GM21529 (cell line): ENCODE results near the gene MORN5.

Experiments
- ATAC-seq: cut with Tn5 transposase; IDR thresholded peaks from one replicate; pipeline ENCODE4 v1.9.1; 2021; ENCODE audit not compliant: unreplicated experiment

Gene MORN5

DNA sequence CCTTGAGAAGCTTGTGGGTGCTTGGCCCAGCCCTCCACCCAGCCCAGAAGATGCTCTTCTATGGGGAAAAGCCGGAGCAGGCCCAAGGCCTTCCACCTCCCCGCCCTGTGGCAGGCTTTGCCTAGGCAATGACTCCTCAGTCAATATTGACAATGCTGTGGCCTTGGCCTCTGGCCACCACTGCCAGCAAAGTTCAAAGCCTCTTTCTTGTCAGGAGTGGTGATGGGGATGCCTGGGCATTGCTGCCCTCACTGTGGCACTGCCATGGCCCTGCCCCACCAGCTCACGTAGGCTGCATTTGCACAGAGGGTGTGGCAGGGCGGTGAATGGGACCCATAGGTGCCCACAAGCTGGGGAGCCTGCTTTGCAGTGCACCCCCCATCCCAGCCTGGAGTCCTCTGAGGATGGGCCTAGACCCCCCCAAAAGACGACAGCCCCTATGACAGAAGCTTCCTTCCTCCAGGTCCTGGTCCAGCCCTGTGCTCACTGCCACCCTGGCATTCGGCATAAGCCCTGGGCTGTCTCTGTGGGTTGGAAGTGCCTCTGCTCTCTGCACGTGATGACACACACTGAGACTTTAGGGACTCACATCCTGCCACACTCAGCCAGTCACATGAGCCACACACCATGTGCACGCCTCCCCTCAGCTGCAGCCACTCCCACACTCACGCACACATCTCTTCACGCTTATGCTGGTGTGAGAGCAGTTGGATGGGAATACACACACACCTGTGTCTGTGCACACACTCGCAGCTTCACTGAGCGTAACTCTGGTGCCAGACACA, 31.1 kb downstream of the MORN5 start:
- no peak for ATAC-seq

DNA sequence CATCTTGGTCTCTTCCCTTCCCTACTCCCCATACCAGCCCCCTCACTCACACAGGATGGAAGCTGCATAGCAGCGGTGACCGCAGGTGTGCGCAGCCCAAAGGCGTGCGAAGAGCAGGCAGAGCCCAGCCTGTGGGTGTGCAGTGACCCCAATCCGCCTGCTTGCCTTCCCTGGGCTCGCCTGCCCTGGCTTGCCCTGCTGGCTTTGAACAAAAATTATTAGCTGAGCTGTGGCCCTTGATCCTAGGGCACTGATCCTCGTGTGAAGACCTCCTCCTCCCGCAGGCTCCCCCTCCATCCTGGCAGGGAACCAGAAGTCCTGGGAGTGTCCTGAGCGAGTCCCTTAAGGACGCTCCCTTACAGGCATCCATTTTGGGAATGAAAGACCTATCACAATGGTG, 31.9 kb downstream of the MORN5 start:
- no peak for ATAC-seq

DNA sequence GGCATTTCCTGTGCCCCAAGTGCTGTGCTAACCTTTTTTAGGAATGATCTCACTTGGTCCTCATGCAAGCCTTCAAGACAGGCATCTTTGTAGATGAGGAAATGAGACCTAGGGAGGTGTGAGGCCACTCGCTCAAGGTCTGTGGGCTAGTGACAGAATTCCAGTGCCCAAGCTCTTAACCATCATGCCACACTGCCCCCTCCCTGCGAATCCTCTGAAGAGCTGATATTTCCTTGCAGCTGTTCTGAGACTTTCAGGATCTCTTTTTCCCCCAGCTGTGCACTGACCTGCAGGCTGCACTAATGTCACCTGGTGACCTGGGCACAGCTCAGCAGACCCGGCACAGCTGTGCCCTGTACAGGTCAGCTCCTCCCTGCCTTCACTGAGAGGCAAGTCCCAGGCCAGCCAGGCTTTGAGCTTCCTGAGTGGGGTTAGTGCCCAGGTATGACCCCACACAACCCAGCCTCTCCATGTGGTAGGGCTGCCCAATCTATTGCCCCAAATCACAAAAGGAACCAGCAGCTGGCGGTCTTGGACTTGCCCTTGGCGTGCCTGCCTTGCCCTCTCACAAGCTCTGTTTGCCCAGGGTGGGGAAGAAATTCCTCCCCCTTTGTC, 32.7 kb downstream of the MORN5 start:
- ATAC-seq: no peak

DNA sequence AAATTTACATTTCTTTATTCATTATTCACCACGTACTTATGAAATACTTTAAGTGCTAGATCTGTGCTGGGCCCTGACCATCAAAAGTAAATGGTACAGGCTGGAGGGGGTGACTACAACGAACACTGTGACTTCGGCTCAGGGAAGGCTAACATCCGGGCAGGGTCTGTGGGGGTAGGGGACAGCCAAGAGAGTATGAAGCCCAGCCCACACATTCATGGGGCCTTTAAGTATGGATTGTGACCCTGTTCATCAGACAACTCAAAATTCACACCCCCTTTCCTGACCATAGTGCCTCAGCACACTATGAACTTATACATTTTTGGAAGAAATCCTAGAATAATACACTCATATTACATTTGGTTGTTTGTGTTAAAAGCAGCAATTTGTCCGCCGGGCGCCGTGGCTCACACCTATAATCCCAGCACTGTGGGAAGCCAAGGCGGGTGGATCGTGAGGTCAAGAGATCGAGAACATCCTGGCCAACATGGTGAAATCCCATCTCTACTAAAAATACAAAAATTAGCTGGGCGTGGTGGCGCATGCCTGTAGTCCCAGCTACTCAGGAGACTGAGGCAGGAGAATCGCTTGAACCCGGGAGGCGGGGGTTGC, 33.3 kb downstream of the MORN5 start:
- ATAC-seq: no peak

GRCh38 chr9:122193651-122194050, 33.9 kb downstream of the MORN5 start:
- no peak for ATAC-seq

DNA sequence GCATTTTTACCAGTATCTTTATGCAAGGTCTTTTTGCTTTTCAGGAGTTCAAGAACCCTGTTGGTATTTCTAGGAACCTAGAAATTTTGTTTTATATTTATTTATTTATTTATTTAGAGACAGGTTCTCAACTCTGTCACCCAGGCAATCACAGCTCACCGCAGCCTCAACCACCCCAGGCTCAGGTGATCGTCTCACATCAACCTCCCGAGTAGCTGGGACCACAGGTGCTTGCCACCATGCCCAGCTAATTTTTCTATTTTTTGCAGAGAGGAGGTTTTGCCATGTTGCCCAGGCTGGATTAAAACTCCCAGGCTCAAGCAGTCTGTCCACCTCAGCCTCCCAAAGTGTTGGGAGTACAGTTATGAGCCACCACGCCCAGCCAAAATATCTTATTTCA, 36.2 kb downstream of the MORN5 start:
- ATAC-seq: no peak

- peak; percentile 40 for ATAC-seq
These were observed 37.7 kb downstream of the MORN5 start for GRCh38 chr9:122197426-122197825.

GRCh38 chr9:122197882-122198281, 38.2 kb downstream of the MORN5 start:
- no peak for ATAC-seq

DNA sequence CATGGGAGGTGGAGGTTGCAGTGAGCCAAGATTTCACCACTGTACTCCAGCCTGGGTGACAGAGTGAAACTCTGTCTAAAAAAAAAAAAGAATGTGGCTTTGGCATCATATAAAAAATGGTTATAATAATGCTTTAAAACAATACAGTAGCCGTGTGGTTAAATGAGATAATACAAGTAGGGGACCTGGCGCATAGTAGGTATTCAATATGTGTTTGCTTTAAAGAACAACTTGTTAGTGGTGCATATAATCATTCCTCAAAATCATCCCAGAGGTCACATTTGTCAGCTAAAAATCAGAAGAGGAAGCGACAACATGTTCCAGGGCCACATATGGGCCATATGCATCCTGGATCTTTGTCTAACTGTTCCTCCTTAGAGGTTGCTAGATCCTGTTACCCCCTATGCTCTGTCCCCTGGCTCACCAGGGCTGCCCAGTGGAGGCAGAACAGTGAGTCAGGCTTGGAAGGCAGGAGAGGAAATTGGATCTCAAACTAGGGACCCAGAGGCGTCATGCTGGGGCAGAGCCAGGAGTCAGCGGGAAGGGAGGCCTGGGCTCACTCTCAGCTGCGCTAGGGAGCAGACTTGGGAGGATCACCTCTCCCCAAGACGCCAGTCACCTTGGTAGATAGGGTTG, 41.4 kb downstream of the MORN5 start:
- ATAC-seq: no peak

DNA sequence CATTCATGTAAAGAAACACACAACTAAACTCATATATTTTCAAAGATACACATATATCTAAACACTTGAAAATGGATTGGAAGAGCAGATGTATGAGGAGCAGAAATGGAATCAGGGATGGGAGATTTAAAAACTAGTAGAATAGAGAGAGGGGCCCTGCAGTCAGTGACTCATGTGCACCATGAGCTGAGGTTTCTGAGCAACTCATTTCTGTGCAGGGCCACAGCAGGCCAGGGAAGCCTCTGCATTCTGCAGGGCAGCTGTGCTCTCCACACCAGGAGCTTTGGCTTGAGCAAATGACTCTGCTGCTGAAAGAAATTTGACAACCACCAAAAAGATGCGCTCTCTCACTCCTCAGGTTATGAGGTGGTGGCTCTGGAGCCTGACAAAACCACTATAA, 41.9 kb downstream of the MORN5 start:
- ATAC-seq: no peak

- ATAC-seq: no peak
These were observed 42.4 kb downstream of the MORN5 start for GRCh38 chr9:122202111-122202510.

DNA sequence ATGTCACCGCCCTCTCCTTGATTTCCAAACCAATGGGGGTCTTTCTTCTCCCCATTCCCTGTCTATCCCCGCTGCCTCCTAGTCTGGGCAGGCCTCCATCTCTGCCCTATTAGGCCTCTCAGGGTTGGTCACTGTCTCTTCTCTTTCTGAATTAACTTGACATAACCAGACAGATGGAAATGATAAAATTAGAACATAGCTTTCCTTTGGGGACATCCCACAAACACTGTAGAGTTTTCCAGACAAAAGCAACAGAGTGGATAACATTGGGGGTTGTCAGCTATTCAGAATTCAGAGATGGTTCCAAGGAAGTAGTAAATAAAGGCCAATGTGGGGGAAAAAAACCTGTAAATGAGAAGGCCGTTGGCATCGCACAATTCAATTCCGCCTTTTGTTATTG, 44.3 kb downstream of the MORN5 start:
- ATAC-seq: no peak

- no peak for ATAC-seq
These were observed 44.8 kb downstream of the MORN5 start for GRCh38 chr9:122204491-122204890.

GRCh38 chr9:122205176-122205575, 45.5 kb downstream of the MORN5 start:
- ATAC-seq: no peak

GRCh38 chr9:122206118-122207046, 46.7 kb downstream of the MORN5 start:
- ATAC-seq: no peak

DNA sequence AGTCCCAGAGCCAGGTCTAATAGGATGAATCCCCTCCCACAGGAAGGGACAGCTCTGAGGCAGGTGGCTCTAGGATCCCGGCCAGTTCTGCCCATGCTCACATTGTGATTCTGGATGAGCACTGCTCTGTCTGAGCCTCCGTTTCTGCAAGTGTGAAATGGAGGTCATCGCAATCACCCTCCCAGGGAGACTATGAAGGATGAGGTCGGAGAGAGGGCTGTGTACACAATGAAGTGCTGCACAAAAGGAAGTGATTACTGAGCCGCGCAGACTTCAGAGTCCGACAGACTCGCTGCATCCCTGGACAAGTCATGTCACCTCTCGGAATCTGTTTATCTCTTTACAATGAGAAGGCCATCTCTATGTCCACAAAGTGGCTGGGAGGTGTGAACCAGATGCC, 47.4 kb downstream of the MORN5 start:
- no peak for ATAC-seq

GRCh38 chr9:122209451-122209850, 49.7 kb downstream of the MORN5 start:
- no peak for ATAC-seq

GRCh38 chr9:122212473-122213004, 52.8 kb downstream of the MORN5 start:
- no peak for ATAC-seq

DNA sequence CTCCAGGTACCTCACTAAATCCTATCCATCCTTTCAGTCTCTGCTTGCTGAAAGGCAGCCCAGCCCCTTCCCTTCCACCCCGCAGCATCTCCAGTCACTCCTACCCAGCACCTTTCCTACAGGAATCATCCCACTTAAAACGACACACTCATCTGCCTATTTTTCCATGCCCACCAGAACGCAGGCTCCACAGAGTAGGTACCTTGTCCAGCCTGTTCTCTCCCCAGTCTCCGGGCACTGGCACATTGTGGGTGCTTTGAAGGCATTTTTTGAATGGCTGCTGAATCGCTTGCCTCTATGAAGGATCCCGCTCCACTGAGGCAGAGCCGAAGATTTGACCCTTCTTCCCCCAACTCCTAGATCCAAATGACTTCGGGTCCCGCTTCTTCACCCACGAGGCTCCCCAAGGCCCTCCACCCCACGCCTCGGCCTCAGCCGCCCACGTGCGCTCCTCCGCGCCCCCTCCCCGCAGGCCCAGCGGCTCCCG, 53.4 kb downstream of the MORN5 start:
- no peak for ATAC-seq
